Upper lobe of right lung (tissue), 1 donor: ENCODE results near the gene KCNJ6. TPM values are rescaled to one million over a fixed set of nuclear protein-coding genes. Genes with fewer than 3 reads are reported as not detected.

Experiments
- ATAC-seq: fragments of 200-7000 bp; cut with Tn5 transposase; one replicate; pipeline ENCODE4 v1.9.1; 2020; ENCODE audit warnings: mild to moderate bottlenecking, moderate library complexity
- DNase-seq: peaks from one replicate; pipeline ENCODE4 v3.0.0-alpha.2; 2020
- H3K27ac ChIP-seq: fragments of 200-600 bp; one replicate; pipeline ENCODE4 v1.8.0; 2022
- H3K27me3 ChIP-seq: fragments of 200-600 bp; one replicate; pipeline ENCODE4 v1.8.0; 2022; ENCODE audit warnings: mild to moderate bottlenecking
- H3K36me3 ChIP-seq: fragments of 200-600 bp; one replicate; pipeline ENCODE4 v1.8.0; 2022
- H3K4me1 ChIP-seq: fragments of 200-600 bp; one replicate; pipeline ENCODE4 v1.8.0; 2022
- H3K4me3 ChIP-seq: fragments of 200-600 bp; one replicate; pipeline ENCODE4 v1.8.0; 2022; ENCODE audit warnings: mild to moderate bottlenecking
- H3K9me3 ChIP-seq: fragments of 200-600 bp; one replicate; pipeline ENCODE4 v1.8.0; 2022
- intact Hi-C: fragments of 100-400 bp; cut with DNase I; formaldehyde crosslinking; loops from one replicate; pipeline ENCODE4 v1.11.0; 2022
- total RNA-seq: library from RNA; stranded (reverse); fragmentation: NEBNext Ultra II Directional; extraction: Animal tissue kit (Norgen Biotek cat#: 25700); gene quantifications from one replicate; pipeline ENCODE4 v1.2.1, GENCODE V29; 2021
- TF ChIP-seq, protein P1 (sequence below): fragments of 200-600 bp; IDR thresholded peaks from one replicate; pipeline ENCODE4 v1.8.0; 2022; ENCODE audit warnings: antibody characterized with exemption
- donor health status: DM: no; HTN: yes; CAD: no; lungs with severe emphysema.

Gene KCNJ6
- total RNA-seq, 1 donor from 2014 or later: 0.06 TPM

DNA sequence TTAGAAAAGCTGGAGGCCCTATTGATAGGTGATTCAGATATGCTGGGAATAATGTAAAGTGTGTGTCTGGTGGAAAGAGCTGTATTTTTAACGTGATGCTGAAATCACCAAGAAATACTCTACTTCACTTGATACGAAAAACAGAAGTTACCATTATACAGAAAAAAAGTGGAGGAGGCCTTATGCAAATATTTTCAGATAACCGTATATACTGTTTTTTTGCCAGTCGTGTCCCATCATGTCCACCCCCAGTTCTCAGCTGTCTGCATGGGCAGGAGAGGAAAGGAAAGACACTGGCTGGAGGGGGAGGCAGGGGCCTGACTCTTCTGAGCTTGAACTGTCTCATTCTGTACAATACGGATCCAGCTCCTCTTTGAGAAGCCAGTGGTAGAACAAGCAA is 51.1 kb downstream of the KCNJ6 start:
- no peaks in the 10 kb centered on the region for H3K4me1 ChIP-seq
- H3K4me3 ChIP-seq: no peak overlapping the region
- DNase-seq (no peak), ATAC-seq (no peak)
- H3K36me3 ChIP-seq: no peaks in the 10 kb centered on the region
- TF ChIP-seq, protein P1, sequence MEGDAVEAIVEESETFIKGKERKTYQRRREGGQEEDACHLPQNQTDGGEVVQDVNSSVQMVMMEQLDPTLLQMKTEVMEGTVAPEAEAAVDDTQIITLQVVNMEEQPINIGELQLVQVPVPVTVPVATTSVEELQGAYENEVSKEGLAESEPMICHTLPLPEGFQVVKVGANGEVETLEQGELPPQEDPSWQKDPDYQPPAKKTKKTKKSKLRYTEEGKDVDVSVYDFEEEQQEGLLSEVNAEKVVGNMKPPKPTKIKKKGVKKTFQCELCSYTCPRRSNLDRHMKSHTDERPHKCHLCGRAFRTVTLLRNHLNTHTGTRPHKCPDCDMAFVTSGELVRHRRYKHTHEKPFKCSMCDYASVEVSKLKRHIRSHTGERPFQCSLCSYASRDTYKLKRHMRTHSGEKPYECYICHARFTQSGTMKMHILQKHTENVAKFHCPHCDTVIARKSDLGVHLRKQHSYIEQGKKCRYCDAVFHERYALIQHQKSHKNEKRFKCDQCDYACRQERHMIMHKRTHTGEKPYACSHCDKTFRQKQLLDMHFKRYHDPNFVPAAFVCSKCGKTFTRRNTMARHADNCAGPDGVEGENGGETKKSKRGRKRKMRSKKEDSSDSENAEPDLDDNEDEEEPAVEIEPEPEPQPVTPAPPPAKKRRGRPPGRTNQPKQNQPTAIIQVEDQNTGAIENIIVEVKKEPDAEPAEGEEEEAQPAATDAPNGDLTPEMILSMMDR: no peak
- intact Hi-C loops: no loop called here
- no peak overlapping the region for H3K27ac ChIP-seq
- H3K27me3 ChIP-seq: no peaks in the 10 kb centered on the region
- H3K9me3 ChIP-seq: no peaks in the 10 kb centered on the region

DNA sequence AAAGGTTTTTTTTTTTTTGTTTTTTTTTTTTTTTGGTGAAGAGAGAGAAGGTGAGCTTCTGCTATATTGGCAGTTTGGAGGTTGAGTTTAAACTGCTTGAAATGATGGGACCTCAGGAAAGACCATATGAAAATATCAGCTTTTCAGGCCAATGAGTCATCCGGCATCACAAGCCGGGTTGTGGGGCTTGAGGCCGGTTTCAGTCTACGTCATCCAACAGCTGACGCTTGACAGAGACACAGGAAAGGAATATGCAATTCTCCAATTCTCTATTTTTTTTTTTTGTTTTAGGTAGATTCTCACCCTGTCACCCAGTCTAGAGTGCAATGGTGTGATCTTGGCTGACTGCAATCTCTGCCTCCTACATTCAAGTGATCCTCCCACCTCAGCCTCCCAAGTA is 52.4 kb downstream of the KCNJ6 start:
- intact Hi-C loops: no loop called here
- H3K9me3 ChIP-seq: no peaks in the 10 kb centered on the region
- TF ChIP-seq, protein P1: no peak
- no peaks in the 10 kb centered on the region for H3K36me3 ChIP-seq
- H3K4me1 ChIP-seq: no peaks in the 10 kb centered on the region
- ATAC-seq: no peak
- H3K27me3 ChIP-seq: no peaks in the 10 kb centered on the region
- no peak overlapping the region for H3K27ac ChIP-seq
- H3K4me3 ChIP-seq: no peak overlapping the region
- no peak for DNase-seq

DNA sequence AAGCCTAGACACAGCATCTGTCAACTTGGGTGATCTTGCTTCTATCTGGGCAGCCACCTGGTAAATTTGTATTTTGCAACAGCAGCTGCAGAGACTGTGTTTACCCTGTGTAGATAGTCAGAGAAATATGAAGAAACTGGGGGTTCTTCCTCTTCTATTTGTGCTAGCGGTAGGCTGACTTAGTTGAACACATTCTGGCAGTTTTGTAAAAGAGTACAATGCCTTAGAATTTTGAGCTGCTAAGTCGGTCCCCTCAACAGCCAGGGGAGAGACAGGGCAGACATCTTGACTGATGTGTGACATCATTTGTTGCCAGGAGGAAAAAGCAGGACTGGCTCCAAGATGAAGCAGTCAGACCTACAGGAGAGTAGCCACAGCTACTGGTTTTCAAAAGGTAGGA is 53.7 kb downstream of the KCNJ6 start:
- no peak for DNase-seq
- H3K27ac ChIP-seq: no peak overlapping the region
- no peaks in the 10 kb centered on the region for H3K36me3 ChIP-seq
- no peaks in the 10 kb centered on the region for H3K27me3 ChIP-seq
- H3K9me3 ChIP-seq: no peaks in the 10 kb centered on the region
- ATAC-seq: peak; percentile 73
- H3K4me3 ChIP-seq: no peak overlapping the region
- intact Hi-C loops: no loop called here
- H3K4me1 ChIP-seq: no peaks in the 10 kb centered on the region
- TF ChIP-seq, protein P1: no peak

DNA sequence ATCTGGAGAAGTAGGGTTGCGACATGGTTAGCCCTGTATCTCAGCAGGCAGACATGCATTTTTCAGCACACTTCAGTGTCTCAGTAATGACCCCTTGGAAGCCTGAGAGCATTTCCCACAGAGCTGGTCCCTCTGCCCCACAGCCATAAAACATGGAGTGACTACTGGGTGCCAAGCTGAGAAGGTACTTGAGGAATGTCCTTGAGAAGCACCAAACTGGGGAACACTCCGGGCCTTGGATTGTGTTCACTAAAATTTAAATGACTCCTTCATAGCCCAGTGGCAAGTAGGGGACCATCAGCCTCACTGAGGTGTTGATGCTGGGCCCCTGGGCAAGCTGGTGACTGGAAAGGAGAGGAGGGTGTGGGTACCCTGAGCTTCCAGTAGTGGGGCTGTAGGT is 54.7 kb downstream of the KCNJ6 start:
- no peak overlapping the region for H3K27ac ChIP-seq
- ATAC-seq (no peak), DNase-seq (no peak)
- H3K4me1 ChIP-seq: no peaks in the 10 kb centered on the region
- H3K4me3 ChIP-seq: no peak overlapping the region
- TF ChIP-seq, protein P1: no peak
- H3K27me3 ChIP-seq: no peaks in the 10 kb centered on the region
- no peaks in the 10 kb centered on the region for H3K36me3 ChIP-seq
- intact Hi-C loops: no loop called here
- H3K9me3 ChIP-seq: no peaks in the 10 kb centered on the region

DNA sequence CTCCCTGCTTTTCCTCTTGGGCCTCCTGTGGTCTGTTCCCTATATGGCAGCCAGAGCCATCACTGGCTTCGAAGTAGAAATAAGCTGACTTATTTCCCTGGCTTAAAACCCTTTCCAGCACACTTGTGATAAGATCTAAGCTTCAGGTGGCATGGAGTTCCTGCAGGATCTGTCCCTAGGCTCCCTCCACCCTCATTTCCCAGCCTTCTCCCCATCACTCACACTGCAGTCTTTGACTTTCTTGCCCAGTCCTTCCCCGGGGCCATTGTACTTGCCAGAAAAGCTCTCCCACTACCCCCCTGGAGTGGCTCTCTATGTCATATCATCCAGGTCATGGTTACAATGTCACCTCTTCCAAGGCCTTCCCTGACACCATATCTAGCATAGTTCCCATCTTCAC is 55.8 kb downstream of the KCNJ6 start:
- Histone ChIP-seq H3K4me3 (no peak overlapping the region), H3K36me3 (no peaks in the 10 kb centered on the region), H3K9me3 (no peaks in the 10 kb centered on the region), H3K4me1 (no peaks in the 10 kb centered on the region), H3K27me3 (no peaks in the 10 kb centered on the region), H3K27ac (no peak overlapping the region)
- no peak for ATAC-seq
- DNase-seq: no peak
- TF ChIP-seq, protein P1: no peak
- intact Hi-C loops: no loop called here
